Neural cell (in vitro differentiated cells): ENCODE data around the gene MIA2. TPM values are rescaled to one million over a fixed set of nuclear protein-coding genes. Genes with fewer than 3 reads are reported as not detected.

Experiments
- H2AFZ ChIP-seq: fragments of 200-600, 300-800 bp; sonication (generic), shearing (Covaris generic); 2 replicates; pipeline ENCODE4 v1.6.0; 2014; ENCODE audit warnings: low read depth, mild to moderate bottlenecking, antibody characterized with exemption, low read length, moderate library complexity
- H3F3A ChIP-seq: fragments of 200-600 bp; shearing (Covaris generic); 2 replicates; pipeline ENCODE4 v1.6.1; 2016; ENCODE audit warnings: mild to moderate bottlenecking, moderate library complexity, mixed read lengths, antibody characterized with exemption, low read length; ENCODE audit not compliant: insufficient read depth, poor library complexity, severe bottlenecking
- H3K27ac ChIP-seq: fragments of 200-600, 300-800 bp; sonication (generic), shearing (Covaris generic); 2 replicates; pipeline ENCODE4 v1.5.1; 2014; ENCODE audit warnings: mild to moderate bottlenecking, low read length, moderate library complexity
- H3K27me3 ChIP-seq: fragments of 300-800, 200-600 bp; sonication (generic), shearing (Covaris generic); 2 replicates; pipeline ENCODE4 v1.6.0; 2014; ENCODE audit warnings: mild to moderate bottlenecking, low read depth, low read length, moderate library complexity; ENCODE audit not compliant: insufficient read depth
- H3K36me3 ChIP-seq: fragments of 300-800, 200-600 bp; sonication (generic), shearing (Covaris generic); 2 replicates; pipeline ENCODE4 v1.5.1; 2014; ENCODE audit warnings: mild to moderate bottlenecking, antibody characterized with exemption, low read length, moderate library complexity; ENCODE audit not compliant: insufficient read depth
- H3K4me2 ChIP-seq: fragments of 300-800, 200-600 bp; sonication (generic), shearing (Covaris generic); 2 replicates; pipeline ENCODE4 v1.6.0; 2014; ENCODE audit warnings: mild to moderate bottlenecking, low read length
- H3K4me3 ChIP-seq: fragments of 300-800, 200-600 bp; sonication (generic), shearing (Covaris generic); 2 replicates; pipeline ENCODE4 v1.5.1; 2014; ENCODE audit warnings: mild to moderate bottlenecking, low read length, moderate library complexity
- H3K79me2 ChIP-seq: fragments of 200-600 bp; shearing (Covaris generic); replicated peaks from 2 replicates; pipeline ENCODE4 v1.6.0; 2014; ENCODE audit warnings: mild to moderate bottlenecking, low read length, moderate library complexity; ENCODE audit not compliant: insufficient read depth
- H3K9ac ChIP-seq: fragments of 300-800, 200-600 bp; sonication (generic), shearing (Covaris generic); 2 replicates; pipeline ENCODE4 v1.6.1; 2016; ENCODE audit warnings: mild to moderate bottlenecking, low read length, mixed read lengths
- H3K9me2 ChIP-seq: fragments of 200-600 bp; shearing (Covaris generic); 2 replicates; pipeline ENCODE4 v1.6.1; 2016; ENCODE audit warnings: mild to moderate bottlenecking, low read length, mixed read lengths; ENCODE audit not compliant: insufficient read depth
- H3K9me3 ChIP-seq: fragments of 200-600, 300-800 bp; sonication (generic), shearing (Covaris generic); 2 replicates; pipeline ENCODE4 v1.6.1; 2016; ENCODE audit warnings: mild to moderate bottlenecking, mixed run types, low read length, moderate library complexity, mixed read lengths
- H4K20me1 ChIP-seq: fragments of 200-600 bp; shearing (Covaris generic); 2 replicates; pipeline ENCODE4 v1.6.1; 2016; ENCODE audit warnings: mild to moderate bottlenecking, mixed run types; ENCODE audit not compliant: insufficient read depth
- CTCF ChIP-seq: fragments of 450-650 bp; IDR thresholded peaks from 2 replicates; pipeline ENCODE4 v1.5.1; 2014; ENCODE audit warnings: antibody characterized with exemption, mild to moderate bottlenecking, moderate library complexity; ENCODE audit not compliant: poor library complexity, severe bottlenecking
- EP300 ChIP-seq: fragments of 450-650 bp; conservative IDR thresholded peaks from 2 replicates; pipeline ENCODE4 v1.6.1; 2014; ENCODE audit warnings: antibody characterized with exemption, mild to moderate bottlenecking, moderate library complexity; ENCODE audit not compliant: poor library complexity, severe bottlenecking
- EZH2 ChIP-seq: fragments of 200-600, 300-800 bp; shearing (Covaris generic), sonication (generic); IDR thresholded peaks from 2 replicates; pipeline ENCODE4 v1.6.1; 2014; ENCODE audit warnings: antibody characterized with exemption, low read length, borderline replicate concordance, mild to moderate bottlenecking; ENCODE audit not compliant: insufficient read depth, poor library complexity, severe bottlenecking
- MXI1 ChIP-seq: fragments of 450-650 bp; conservative IDR thresholded peaks from 2 replicates; pipeline ENCODE4 v1.6.1; 2014; ENCODE audit warnings: antibody characterized with exemption, mild to moderate bottlenecking; ENCODE audit not compliant: poor library complexity, severe bottlenecking
- POLR2AphosphoS5 ChIP-seq: IDR thresholded peaks from 2 replicates; pipeline ENCODE4 v1.6.1; 2012
- RAD21 ChIP-seq: fragments of 450-650 bp; conservative IDR thresholded peaks from 2 replicates; pipeline ENCODE4 v1.6.1; 2014; ENCODE audit warnings: antibody characterized with exemption, mild to moderate bottlenecking, moderate library complexity
- SMC3 ChIP-seq: fragments of 450-650 bp; conservative IDR thresholded peaks from 2 replicates; pipeline ENCODE4 v1.6.1; 2014; ENCODE audit warnings: antibody characterized with exemption, mild to moderate bottlenecking, moderate library complexity; ENCODE audit not compliant: poor library complexity
- TAF1 ChIP-seq: IDR thresholded peaks from 2 replicates; pipeline ENCODE4 v1.6.1; 2012; ENCODE audit warnings: low read depth
- polyA plus RNA-seq: library from polyadenylated mRNA; depleted of rRNA; stranded (reverse); fragments of >200 nt; gene quantifications from 2 replicates; pipeline ENCODE4 v1.2.3, GENCODE V29; 2014
- TF ChIP-seq, protein P1 (sequence below): IDR thresholded peaks from 2 replicates; pipeline ENCODE4 v1.6.1; 2012; ENCODE audit warnings: borderline replicate concordance

The MIA2 gene
- polyA plus RNA-seq, 1 donor from 2014 or later, result 17.7 TPM

DNA sequence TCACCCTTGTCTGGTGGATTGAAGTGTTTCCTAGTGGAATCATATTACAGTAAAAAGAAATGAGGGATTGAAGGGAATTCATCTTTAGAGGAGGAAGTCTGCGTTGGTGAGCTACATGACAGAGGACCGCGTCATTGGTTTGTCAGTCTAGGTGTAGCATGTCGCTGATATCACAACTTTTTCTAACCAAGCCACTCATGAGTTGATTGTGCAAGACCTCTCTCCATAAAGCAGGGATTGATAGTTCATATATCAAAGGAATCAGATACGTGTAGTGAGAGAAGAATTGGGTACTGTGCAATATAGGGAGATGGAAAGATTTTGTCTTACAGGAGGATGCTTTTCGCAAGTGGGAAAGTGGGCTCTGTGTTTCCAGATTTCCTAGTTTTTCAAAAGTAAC is 201.5 kb downstream of the MIA2 start:
- peaks cover 13% of the 10 kb centered on the region for H3K79me2 ChIP-seq
- H3K4me2 ChIP-seq, result no peak overlapping the region
- H3K36me3 ChIP-seq, result no peaks in the 10 kb centered on the region
- no peak overlapping the region for H3K9ac ChIP-seq
- no peaks in the 10 kb centered on the region for H3K9me3 ChIP-seq
- H3K27me3 ChIP-seq, result no peaks in the 10 kb centered on the region
- no peak overlapping the region for H2AFZ ChIP-seq
- H3K9me2 ChIP-seq, result no peaks in the 10 kb centered on the region
- H4K20me1 ChIP-seq, result peaks cover 4% of the 10 kb centered on the region
- peaks cover 5% of the 10 kb centered on the region for H3F3A ChIP-seq
- no peak for TF ChIP-seq SMC3
- TF ChIP-seq CTCF, result no peak
- TF ChIP-seq TAF1, result no peak
- TF ChIP-seq MXI1, result no peak
- TF ChIP-seq, protein P1, sequence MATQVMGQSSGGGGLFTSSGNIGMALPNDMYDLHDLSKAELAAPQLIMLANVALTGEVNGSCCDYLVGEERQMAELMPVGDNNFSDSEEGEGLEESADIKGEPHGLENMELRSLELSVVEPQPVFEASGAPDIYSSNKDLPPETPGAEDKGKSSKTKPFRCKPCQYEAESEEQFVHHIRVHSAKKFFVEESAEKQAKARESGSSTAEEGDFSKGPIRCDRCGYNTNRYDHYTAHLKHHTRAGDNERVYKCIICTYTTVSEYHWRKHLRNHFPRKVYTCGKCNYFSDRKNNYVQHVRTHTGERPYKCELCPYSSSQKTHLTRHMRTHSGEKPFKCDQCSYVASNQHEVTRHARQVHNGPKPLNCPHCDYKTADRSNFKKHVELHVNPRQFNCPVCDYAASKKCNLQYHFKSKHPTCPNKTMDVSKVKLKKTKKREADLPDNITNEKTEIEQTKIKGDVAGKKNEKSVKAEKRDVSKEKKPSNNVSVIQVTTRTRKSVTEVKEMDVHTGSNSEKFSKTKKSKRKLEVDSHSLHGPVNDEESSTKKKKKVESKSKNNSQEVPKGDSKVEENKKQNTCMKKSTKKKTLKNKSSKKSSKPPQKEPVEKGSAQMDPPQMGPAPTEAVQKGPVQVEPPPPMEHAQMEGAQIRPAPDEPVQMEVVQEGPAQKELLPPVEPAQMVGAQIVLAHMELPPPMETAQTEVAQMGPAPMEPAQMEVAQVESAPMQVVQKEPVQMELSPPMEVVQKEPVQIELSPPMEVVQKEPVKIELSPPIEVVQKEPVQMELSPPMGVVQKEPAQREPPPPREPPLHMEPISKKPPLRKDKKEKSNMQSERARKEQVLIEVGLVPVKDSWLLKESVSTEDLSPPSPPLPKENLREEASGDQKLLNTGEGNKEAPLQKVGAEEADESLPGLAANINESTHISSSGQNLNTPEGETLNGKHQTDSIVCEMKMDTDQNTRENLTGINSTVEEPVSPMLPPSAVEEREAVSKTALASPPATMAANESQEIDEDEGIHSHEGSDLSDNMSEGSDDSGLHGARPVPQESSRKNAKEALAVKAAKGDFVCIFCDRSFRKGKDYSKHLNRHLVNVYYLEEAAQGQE, result no peak
- no peak for TF ChIP-seq EP300
- TF ChIP-seq RAD21, result no peak
- TF ChIP-seq POLR2AphosphoS5, result no peak
- no peak for TF ChIP-seq EZH2
- no peak overlapping the region for H3K27ac ChIP-seq
- H3K4me3 ChIP-seq, result no peak overlapping the region

Other genes starting within 250 kb of the MIA2 start
- 107 and 129 TPM in 2 replicates for gene SEC23A, start 130.7 kb upstream of the MIA2 start, polyA plus RNA-seq
- gene GEMIN2, start 119.6 kb upstream of the MIA2 start, polyA plus RNA-seq, result 88.1 and 88.2 TPM in 2 replicates
- gene TRAPPC6B, start 63.6 kb upstream of the MIA2 start, polyA plus RNA-seq, result 99.2 and 112 TPM in 2 replicates
- 85.8 and 89.4 TPM in 2 replicates for gene PNN, start 58.7 kb upstream of the MIA2 start, polyA plus RNA-seq
- 29.0 and 32.0 TPM in 2 replicates for gene FBXO33, start 198.5 kb downstream of the MIA2 start, polyA plus RNA-seq